HG03460 (cell line): Measurements from ENCODE around the gene SPATS2L.
A peak's percentile ranks its signal among the peaks of the same experiment; 100 is the strongest.

Experiments used
- ATAC-seq: cut with Tn5 transposase; IDR thresholded peaks from one replicate; pipeline ENCODE4 v1.9.1; 2021; ENCODE audit not compliant: unreplicated experiment

The SPATS2L gene

GRCh38 chr2:200373973-200374416, 67.5 kb downstream of the SPATS2L start:
- peak; percentile 89 for ATAC-seq

GRCh38 chr2:200376513-200377354, 70.2 kb downstream of the SPATS2L start:
- ATAC-seq: no peak

GRCh38 chr2:200377355-200378336, 71.2 kb downstream of the SPATS2L start:
- no peak for ATAC-seq

GRCh38 chr2:200378652-200379290, 72.3 kb downstream of the SPATS2L start:
- ATAC-seq: no peak

GRCh38 chr2:200379481-200380090, 73.1 kb downstream of the SPATS2L start:
- ATAC-seq: no peak

- no peak for ATAC-seq
Observed at GRCh38 chr2:200380091-200380561, 73.6 kb downstream of the SPATS2L start.

- no peak for ATAC-seq
Observed at GRCh38 chr2:200380833-200381542, 74.5 kb downstream of the SPATS2L start.

- ATAC-seq: no peak
Observed at GRCh38 chr2:200382874-200383273, 76.4 kb downstream of the SPATS2L start.

GRCh38 chr2:200383380-200384110, 77.1 kb downstream of the SPATS2L start:
- peak; percentile 59 for ATAC-seq

GRCh38 chr2:200385063-200385635, 78.7 kb downstream of the SPATS2L start:
- ATAC-seq: no peak

GRCh38 chr2:200393191-200393590, 86.7 kb downstream of the SPATS2L start:
- no peak for ATAC-seq

GRCh38 chr2:200394045-200394444, 87.6 kb downstream of the SPATS2L start:
- no peak for ATAC-seq

- no peak for ATAC-seq
Observed at GRCh38 chr2:200396781-200397242, 90.3 kb downstream of the SPATS2L start.

- no peak for ATAC-seq
Observed at GRCh38 chr2:200397785-200398184, 91.3 kb downstream of the SPATS2L start.

- no peak for ATAC-seq
Observed at GRCh38 chr2:200399046-200399445, 92.6 kb downstream of the SPATS2L start.

- ATAC-seq: no peak
Observed at GRCh38 chr2:200399636-200400035, 93.1 kb downstream of the SPATS2L start.

GRCh38 chr2:200403814-200404213, 97.3 kb downstream of the SPATS2L start:
- no peak for ATAC-seq

- no peak for ATAC-seq
Observed at GRCh38 chr2:200404615-200405014, 98.1 kb downstream of the SPATS2L start.
